RPMI7951 (cell line): Measurements from ENCODE around the gene CDC42EP5. TPM values are rescaled to one million over a fixed set of nuclear protein-coding genes. Genes with fewer than 3 reads are reported as not detected.

Experiments
- DNase-seq: peaks from one replicate; pipeline ENCODE4 v3.0.0-alpha.2; 2012; ENCODE audit warnings: low read depth
- total RNA-seq: library from RNA; depleted of rRNA; stranded (reverse); fragments of >200 nt; shearing (Covaris generic); gene quantifications from 2 replicates; pipeline ENCODE4 v1.2.3, GENCODE V29; 2014

Gene CDC42EP5
- total RNA-seq, 1 experiment from 2014 or later: 1.1 TPM

DNA sequence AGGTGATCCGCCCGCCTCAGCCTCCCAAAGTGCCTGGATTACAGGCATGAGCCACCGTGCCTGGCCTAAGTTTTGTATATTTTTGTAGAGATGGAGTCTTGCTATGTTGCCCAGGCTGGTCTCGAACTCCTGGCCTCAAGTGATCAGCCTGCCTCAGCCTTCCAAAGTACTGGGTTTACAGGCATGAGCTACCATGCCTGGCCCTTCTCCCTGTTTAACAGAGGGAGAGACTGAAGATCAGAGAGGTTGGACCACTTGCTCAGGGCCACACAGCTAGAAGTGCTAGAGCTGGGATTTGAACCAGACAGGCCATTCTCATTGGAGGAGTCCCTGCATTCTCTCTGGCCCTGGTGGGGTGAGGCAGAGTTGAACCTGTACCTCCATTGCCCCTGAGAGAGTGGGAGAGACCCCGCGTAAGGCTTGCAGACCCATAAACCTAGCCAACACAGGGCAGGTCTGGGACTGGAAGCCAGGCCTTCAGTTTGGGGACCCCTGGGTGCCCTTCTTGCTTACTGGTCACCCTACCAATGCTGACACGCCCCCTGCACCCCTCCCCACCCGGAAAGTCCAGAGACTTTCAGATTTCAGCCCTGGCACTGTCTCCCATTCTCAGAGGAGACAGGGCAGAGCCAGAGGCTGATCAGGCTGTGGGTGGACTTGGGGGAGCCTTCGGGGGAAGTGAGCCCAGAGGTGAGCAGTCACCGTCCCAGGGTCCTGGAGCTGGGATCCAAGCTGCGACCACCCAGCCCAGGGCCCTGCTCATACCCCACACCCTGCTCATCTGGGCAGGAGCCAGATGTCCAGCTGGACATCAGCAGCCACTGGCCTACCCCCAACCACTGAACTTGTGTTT lies 44.5 kb downstream of the CDC42EP5 start:
- no peak for DNase-seq

DNA sequence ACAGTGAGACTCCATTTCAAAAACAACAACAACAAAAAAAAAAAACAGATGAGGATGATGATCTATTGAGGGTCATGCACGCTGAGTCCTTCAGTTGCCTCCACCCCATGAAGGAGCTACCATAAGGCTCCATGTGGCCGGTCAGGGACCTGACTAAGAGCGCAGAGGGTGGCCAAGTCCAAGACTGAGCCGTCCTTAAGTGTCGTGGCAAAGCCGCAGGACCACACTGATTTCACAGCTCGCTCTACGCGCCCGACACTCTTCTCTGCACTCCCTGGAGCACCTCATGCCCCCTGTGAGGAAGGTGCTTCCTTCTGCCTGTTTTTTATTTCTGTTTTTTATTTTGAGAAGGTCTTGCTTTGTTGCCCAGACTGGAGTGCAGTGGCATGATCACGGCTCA lies 45.5 kb downstream of the CDC42EP5 start:
- DNase-seq: no peak

DNA sequence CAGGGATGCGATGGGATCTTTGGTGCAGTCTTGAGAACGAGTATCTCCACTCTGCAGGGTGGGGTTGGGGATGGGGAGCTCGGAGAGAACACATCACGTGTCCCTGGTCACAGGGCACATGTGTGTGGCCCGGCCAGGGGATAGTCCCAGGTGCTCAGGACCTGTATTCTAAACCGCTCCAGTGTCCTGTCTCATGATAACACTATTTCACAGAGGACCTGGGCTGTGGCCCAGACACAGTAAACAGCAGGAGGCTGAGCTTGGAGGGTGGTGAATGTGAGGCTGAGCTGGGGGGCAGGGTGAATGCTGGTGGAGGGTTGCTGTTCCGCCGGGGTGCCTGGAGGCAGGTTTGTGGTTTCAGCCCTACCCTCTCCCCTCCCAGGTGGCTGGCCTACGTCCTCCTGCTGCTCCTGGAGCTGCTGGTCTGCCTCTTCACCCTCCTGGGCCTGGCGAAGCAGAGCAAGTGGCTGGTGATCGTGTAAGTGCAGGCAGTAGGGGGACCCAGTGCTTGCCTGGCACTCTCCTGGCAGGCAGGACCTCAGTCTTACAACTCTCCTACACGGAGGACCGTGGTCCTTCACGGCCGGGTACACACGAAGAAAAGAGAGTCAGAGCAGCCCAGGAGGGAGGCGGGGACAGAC lies 46.7 kb downstream of the CDC42EP5 start:
- no peak for DNase-seq

GRCh38 chr19:54425382-54425723 lies 47.7 kb downstream of the CDC42EP5 start:
- DNase-seq: no peak

- no peak for DNase-seq
These were observed 48.3 kb downstream of the CDC42EP5 start for GRCh38 chr19:54424660-54425381.

DNA sequence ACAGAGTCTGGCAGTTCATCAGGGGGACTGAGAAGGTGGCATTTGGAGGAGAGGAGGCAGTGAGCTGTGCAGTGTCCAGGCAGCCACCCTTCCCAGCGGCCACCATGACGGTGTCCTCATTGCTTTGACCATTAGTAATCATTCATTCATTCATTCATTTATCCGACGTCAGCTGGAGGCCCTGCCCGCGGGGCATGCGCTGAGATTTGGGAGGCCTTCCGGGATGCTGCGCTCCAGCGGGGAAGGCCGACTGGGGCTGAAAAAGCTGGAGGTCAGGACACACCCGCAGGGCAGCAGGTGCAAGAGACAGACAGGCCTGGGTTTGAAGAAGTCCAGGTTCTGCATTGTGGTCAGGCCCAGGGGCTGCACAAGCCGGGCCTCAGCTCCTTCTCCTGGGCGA lies 48.9 kb downstream of the CDC42EP5 start:
- DNase-seq: no peak

GRCh38 chr19:54422136-54422535 lies 51.0 kb downstream of the CDC42EP5 start:
- no peak for DNase-seq

DNA sequence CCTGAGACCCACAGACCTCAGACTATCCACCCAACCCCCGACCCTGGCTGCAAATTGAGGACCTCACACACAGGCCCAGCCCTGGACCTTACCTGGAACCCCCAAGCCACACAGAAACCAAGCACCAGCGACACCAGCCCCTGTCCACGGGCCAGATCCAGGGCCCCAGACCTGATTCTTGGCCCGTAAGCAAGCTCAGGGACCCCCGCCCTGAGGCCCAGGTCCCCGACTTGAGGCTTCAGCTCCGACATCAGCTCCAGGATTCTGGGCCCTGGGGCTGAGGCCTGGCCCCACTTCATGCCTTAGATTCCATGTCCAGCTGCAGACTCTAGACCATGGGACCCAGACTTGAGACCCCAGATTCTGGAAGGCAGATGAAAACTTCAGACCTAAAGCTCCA lies 51.6 kb downstream of the CDC42EP5 start:
- no peak for DNase-seq

GRCh38 chr19:54421169-54421516 lies 52.0 kb downstream of the CDC42EP5 start:
- DNase-seq: no peak

- DNase-seq: no peak
These were observed 52.5 kb downstream of the CDC42EP5 start for GRCh38 chr19:54420383-54421168.

DNA sequence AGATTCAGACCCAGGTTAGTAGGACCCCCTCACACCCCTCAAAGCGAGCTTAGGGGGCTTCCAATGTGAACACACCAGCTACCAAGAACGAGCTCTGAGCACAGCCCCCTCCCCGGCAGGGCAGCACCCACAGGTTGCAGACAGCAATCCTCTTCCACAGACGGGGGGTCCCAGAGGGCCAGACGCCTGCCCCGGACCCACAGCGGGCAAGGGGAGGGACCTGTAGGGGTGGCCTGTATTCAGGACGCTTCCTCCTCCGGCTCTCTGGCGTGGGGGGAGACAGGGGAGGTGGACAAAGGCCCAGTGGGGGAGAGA lies 53.1 kb downstream of the CDC42EP5 start:
- DNase-seq: no peak

DNA sequence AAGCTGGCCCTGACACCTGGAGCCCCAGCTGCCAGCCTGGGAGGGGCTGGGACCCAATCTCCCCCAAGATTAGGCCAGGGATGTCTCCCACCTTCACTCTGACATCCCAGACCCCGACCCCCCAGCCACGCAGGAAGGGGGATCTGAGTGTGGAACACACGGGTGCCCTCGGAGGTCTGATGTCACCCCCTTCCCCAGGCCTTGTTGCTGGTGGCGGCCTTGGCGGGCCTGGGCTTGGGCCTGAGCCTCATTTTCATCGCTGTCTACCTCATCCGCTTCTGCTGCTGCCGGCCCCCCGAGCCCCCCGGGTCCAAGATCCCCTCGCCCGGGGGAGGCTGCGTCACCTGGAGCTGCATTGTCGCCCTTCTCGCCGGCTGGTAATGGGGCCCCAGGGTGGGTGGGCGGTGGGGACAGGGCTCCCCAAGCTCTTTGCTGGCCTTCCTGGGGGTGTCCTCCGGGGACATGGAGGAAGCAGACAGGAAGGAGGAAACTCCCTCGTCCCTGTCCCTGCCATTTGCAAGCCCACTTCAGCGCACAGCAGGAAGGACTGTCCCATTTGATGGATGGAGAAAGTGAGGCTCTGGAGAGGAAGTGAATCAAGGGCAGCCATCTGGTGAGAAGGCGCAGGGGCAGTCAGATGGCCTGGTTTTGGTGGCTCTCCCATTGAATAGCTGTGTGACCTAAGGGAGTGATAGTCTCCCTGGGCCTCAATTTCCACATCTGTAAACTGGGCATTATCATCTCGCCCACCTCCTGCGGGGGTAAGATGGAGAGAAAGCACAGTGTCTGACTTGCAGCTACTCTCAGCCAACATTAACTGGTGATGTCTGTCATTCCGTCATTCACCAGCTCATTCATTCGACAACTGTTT lies 53.9 kb downstream of the CDC42EP5 start:
- DNase-seq: no peak

- DNase-seq: peak; percentile 54
These were observed 54.8 kb downstream of the CDC42EP5 start for GRCh38 chr19:54418030-54418929.

GRCh38 chr19:54416695-54417491 lies 56.2 kb downstream of the CDC42EP5 start:
- DNase-seq: no peak

GRCh38 chr19:54415901-54416673 lies 57.0 kb downstream of the CDC42EP5 start:
- no peak for DNase-seq

- DNase-seq: no peak
These were observed 57.7 kb downstream of the CDC42EP5 start, which contains the start of gene TTYH1 for GRCh38 chr19:54415208-54415900. TSS of gene TTYH1 (plus strand) at chr19:54415464. CDS start at chr19:54415553, 89 bp downstream.
